GM19328 (cell line): ENCODE measurements around the gene RERG.
"Not testable (repeated sequence)": the region's sequence is repeated elsewhere in the genome, so short reads cannot be mapped to it uniquely, and the experiment has no call there.

ENCODE experiments used
- ATAC-seq: cut with Tn5 transposase; IDR thresholded peaks from one replicate; pipeline ENCODE4 v1.9.1; 2021; ENCODE audit warnings: mild to moderate bottlenecking, moderate library complexity; ENCODE audit not compliant: unreplicated experiment

RERG gene, protein sequence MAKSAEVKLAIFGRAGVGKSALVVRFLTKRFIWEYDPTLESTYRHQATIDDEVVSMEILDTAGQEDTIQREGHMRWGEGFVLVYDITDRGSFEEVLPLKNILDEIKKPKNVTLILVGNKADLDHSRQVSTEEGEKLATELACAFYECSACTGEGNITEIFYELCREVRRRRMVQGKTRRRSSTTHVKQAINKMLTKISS

DNA sequence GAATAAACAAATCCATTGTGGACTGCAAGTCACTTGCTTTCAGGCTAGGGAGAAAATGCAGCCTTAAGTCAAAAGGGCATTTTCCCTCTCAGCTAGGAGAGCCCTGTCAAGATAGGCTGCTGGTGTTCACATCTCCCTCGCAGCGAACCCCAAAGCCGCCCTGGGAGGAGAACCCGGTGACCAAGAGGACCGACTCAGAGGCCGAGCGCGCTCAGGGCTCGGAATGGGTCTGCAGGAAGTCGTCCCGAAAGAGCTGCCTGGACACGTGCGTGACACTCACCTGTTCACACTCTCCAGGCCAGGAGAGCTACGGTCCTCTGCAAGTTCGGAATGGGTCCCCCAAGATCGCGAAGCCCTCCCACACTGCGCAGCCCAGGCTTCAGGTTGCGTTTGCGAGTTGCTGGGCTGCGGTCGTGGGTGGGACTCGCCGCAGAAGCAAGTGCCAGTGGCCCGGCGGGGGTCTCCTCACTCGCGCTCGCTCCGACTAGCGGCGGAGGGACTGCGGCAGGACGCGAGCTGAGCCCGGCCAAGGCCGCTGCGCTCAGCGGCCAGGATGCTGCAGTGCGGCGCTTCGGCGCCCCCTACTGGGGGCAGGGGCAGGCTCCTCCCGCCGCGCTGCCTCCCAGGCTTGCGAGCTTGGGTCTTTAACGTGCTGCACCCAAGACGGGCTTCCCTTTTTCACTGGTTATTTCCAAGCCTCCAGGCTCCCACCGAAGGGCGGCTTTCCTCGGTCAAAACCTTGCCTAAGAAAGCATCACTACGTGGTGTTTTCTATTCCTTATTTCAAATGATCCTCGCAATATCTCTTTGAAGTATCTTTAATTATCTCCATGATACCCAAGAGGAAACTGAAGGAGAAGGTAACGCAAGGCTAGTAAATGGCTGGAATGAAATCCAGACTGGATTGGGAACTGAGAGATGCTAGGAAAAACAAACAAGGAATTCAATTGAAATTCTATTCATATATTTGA lies at the start of gene RERG:
TSS of gene RERG (minus strand) at position 503 of the 971 bp plus-strand sequence. CDS start 3,928 bp downstream, outside the sequence.
- peak; percentile 92 for ATAC-seq

DNA sequence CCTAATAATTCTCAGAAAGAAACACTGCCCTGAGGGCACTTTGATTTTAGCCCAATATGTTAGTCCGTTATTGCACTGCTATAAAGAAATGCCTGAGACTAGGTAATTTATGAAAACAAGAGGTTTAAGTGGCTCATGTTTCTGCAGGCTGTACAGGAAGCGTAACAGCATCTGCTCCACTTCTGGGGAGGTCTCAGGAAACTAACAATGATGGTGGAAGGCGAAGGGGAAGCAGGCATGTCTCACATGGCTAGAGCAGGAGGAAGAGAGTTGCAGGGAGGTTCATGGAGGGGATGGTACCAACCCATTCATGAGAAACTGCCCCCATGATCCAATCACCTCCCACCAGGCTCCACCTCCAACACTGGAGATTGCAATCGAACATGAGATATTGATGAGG lies 49.4 kb upstream of the RERG start:
- no peak for ATAC-seq

GRCh38 chr12:15268927-15269552 lies 47.8 kb upstream of the RERG start:
- ATAC-seq: peak; percentile 87

GRCh38 chr12:15268309-15268708 lies 47.1 kb upstream of the RERG start:
- ATAC-seq: no peak

- ATAC-seq: no peak
Measured at GRCh38 chr12:15265875-15266274, 44.7 kb upstream of the RERG start.

DNA sequence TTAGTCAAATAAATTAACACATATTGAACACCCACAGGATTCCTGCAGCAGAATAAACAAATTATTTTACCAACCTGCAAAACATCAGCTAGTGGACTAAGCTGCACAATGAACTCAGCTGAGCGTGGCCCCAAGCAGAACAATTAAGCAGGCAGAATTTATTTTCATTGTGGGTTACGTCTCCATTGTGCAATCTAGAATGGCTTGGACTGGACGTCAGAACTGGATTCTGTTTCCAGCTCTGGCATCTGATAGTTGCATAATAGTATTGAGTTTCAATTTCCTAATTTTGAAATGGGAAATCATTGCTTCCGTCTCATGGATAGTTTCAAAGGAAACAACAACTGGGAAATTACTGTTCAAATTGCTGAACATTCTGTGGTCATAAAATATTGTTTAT lies 35.5 kb upstream of the RERG start:
- no peak for ATAC-seq

DNA sequence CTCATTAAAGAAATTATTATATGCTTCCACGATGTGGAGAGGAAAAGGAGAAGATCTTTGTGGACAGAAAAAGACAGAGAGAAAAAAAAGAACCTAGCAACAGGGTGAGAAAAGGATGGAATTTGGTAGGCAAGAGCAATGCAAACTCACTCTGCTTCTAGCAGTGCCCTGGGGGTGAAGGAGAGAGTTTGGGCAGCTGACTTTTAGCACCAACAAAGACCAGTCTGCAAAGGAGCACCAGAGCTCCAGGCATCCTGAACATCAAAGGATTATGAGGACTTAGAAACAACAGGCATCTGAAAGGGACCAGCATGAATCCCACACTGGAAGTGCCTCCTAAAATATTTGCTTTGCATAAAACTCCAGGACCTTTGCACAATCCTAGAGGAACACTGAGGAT lies 32.8 kb upstream of the RERG start:
- no peak for ATAC-seq

GRCh38 chr12:15244926-15245325 lies 23.7 kb upstream of the RERG start:
- no peak for ATAC-seq

DNA sequence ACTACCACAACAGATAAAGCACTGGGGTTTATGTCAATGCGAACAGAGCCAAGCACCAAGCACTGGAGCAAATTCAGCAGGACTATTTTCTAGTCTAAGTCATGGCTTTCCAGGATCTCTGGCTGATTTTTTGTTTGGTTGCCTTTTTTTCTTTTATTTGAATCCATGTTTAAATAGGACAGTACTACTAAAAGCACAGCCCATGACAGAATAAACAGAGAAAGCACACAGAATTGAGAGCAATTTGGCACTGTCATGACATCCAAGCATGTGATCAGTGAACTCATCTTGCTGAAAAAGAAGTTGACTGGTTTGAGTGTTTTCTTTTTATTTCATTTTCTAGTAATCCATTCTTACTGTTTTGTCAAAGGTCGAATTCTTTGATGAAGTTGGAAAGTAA lies 23.1 kb upstream of the RERG start:
- no peak for ATAC-seq

- ATAC-seq: no peak
Measured at GRCh38 chr12:15243102-15243501, 21.9 kb upstream of the RERG start.

GRCh38 chr12:15240898-15241297 lies 19.7 kb upstream of the RERG start:
- no peak for ATAC-seq

GRCh38 chr12:15234508-15234907 lies 13.3 kb upstream of the RERG start:
- ATAC-seq: no peak

DNA sequence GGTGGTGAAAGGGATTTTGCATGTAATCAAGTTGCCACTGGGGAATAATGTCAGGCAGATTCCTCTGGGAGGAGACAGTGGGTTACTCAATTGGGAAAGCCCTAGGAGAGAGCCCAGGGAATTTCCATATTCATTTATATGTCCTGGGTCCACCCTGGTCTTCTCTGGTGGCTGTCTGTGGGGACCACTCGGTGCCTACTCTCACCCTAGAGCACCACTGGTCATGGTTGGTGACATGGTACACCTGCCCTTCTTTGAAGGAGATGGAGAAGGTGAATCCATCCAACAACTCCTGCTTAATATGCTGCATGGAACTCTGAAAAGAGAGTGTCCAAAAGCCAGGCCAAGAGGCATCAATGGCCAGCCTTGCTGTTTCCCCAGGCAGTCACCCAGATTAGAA lies 12.8 kb upstream of the RERG start:
- no peak for ATAC-seq

DNA sequence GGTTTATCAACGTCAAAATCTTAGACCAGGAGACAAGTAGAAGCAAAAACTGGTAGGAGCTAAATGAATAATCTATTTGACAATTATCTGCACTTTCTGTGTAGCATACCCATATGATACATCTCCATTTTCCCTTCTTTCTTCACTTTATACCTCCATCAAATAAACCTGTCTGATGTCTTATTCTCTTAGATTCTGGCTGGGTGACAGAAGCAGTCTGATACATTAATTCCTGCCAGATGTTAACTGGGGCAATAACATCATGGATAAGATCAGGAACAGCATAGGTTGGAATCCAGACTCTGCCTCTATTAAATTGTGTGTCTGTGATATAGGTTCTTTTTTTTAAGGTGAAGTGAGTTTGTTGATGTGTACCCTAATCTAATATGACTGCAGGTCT lies 11.7 kb upstream of the RERG start:
- ATAC-seq: no peak

DNA sequence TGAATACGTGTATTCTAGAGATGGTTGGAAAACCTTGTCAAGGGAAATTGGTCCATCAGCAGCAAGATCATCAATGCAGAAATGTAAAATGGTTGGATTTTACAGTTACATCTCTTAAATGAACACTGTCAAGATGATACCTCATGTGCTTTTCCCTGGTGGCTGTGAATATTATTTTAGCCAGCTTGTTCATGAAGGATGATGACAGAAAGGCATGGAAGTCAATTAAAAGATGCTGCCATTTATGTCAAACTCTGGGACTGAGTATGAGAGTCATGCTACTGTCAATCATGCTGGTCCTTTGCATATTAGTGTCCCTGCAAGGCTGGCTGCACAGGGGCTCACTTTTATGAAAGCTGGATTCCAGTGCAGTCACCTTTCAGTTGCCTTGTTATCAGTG lies 10.3 kb upstream of the RERG start:
- ATAC-seq: no peak

DNA sequence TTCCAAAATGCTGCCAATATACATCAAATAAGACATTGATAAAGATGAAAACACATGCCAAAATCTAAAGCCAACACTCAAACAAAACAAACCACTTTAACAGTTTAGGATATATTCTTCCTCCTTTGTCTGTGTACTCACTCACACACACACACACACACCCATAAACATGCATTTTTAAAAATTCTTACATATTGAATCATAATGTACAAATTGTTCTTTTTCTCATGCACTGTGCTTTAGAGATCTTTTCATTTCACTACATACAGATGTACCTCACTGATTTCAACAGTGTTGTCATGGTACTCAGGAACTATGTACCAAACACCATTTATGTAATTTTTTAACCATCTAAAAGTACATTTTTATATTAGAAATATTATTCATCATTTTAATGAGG lies 9.5 kb upstream of the RERG start:
- no peak for ATAC-seq

GRCh38 chr12:15230137-15230536 lies 8.9 kb upstream of the RERG start:
- ATAC-seq: no peak

DNA sequence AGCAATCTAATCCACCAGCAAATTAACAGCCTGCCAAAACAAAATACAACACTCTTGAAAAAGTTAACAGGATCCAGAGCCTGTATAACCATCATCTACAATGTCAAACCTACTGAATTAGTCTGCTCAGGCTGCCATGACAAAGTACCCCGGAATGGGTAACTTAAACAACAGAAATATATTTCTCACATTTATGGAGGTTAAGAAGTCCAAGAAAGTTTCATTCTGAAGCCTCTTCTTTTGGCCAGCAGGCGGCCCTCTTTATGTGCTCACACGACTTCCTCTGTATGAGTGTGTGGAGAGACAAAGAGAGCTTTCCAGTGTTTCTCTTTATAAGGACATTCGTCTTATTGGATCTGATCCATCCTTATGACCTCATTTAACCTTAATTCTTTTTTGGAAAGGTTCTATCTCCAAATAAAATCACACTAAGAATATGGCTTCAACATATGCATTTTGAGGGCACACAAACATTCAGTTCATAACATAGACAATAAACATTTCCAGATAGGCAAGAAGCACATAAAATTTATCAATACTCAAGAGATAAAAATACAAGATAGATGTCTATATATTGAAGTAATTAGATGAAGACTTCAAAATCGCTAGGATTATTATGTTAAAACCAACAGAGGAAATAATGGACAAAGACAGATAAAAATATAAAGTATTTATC lies 5.9 kb upstream of the RERG start:
- ATAC-seq: peak; percentile 61

DNA sequence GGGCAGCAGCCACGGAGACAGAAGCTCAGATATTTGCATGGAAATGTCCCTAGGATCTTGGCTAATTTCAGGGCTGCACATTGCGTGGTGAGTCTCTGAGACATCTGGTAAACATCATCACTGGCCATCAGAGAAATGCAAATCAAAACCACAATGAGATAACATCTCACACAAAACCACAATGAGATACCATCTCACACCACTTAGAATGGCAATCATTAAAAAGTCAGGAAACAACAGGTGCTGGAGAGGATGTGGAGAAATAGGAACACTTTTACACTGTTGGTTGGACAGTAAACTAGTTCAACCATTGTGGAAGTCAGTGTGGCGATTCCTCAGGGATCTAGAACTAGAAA lies 4.6 kb upstream of the RERG start:
- ATAC-seq: not testable (repeated sequence)

DNA sequence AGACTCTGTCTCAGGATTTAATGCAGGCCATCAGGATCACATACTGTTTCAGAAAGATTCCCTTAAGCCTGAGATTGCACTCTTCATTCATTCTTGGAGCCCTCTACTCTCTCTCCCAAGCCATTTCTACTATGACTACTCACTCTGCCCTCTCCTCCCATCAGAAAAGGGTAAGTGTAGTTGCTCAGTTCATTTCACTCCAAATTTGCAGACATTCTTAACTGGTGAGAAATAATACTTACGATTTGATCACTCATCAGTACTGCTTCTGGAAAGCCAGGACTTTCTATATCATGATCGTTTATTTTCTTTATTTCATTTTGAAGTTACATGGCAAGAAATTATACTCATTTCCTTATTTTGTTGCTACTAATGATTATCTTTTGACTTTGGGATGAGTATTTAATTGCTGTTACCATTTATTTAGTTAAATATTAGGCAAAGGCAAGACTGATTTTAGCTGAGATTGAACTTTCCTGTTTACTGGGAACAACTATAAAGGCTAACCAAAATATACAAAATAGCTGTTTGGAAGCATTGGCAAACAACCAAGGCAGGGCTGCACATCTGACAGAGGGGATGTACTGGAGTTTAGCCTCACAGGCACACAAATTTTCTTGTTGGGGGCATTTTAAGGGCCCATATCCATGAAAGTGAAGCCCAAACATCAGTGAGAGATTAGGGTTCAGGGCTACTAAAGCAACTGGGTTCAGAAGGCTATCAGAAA lies 4.1 kb upstream of the RERG start:
- no peak for ATAC-seq

DNA sequence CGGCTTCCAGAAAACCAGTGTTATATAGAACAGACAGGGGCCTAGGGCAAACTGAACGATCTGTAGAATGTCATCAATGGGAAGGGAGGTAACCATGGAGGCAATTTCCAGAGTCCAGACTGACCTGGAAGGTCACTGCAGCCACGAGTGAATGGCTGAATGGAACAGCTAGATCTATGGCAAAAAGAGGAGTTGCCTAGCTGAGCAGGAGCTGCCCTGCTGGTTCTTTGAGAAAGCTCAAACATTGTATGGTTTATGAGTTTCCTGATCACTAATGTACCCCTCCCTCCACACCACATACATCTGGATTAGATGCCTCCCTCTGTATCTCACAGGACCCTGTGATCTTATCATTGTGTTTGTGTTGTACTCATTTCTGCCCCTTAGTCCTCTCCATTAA lies 1.0 kb upstream of the RERG start:
- no peak for ATAC-seq
